ENCODE results near the gene GSTM4. TPM values are rescaled to one million over a fixed set of nuclear protein-coding genes. Genes with fewer than 3 reads are reported as not detected.

The GSTM4 gene
- total and polyA plus RNA-seq, 2 experiments from 2014 or later: 12.8 to 12.9 TPM

GRCh38 chr1:109610609-109611307 lies 45.1 kb upstream of the GSTM4 start:
- no peak overlapping the region for H2AFZ ChIP-seq
- DNase-seq (ENCODE audit: low spot score) (peak; percentile 24), ATAC-seq (peak; percentile 17; the same call in 2 of the 3 replicates)
- peak overlapping the region; percentile 57; the same call in 1 of the 2 replicates for H3K27ac ChIP-seq (ENCODE audit: low read depth)
- Mint-ChIP-seq H3K4me3 (no peak overlapping the region), H3K36me3 (ENCODE audit: low read depth) (no peaks in the 10 kb centered on the region), H3K27ac (no peak overlapping the region), H3K27me3 (ENCODE audit: insufficient read depth, low read depth, poor library complexity) (no peaks in the 10 kb centered on the region), H3K9me3 (no peaks in the 10 kb centered on the region), H3K4me1 (peaks cover 23% of the 10 kb centered on the region; the same call in 2 of the 3 replicates)
- TF ChIP-seq, protein P1, sequence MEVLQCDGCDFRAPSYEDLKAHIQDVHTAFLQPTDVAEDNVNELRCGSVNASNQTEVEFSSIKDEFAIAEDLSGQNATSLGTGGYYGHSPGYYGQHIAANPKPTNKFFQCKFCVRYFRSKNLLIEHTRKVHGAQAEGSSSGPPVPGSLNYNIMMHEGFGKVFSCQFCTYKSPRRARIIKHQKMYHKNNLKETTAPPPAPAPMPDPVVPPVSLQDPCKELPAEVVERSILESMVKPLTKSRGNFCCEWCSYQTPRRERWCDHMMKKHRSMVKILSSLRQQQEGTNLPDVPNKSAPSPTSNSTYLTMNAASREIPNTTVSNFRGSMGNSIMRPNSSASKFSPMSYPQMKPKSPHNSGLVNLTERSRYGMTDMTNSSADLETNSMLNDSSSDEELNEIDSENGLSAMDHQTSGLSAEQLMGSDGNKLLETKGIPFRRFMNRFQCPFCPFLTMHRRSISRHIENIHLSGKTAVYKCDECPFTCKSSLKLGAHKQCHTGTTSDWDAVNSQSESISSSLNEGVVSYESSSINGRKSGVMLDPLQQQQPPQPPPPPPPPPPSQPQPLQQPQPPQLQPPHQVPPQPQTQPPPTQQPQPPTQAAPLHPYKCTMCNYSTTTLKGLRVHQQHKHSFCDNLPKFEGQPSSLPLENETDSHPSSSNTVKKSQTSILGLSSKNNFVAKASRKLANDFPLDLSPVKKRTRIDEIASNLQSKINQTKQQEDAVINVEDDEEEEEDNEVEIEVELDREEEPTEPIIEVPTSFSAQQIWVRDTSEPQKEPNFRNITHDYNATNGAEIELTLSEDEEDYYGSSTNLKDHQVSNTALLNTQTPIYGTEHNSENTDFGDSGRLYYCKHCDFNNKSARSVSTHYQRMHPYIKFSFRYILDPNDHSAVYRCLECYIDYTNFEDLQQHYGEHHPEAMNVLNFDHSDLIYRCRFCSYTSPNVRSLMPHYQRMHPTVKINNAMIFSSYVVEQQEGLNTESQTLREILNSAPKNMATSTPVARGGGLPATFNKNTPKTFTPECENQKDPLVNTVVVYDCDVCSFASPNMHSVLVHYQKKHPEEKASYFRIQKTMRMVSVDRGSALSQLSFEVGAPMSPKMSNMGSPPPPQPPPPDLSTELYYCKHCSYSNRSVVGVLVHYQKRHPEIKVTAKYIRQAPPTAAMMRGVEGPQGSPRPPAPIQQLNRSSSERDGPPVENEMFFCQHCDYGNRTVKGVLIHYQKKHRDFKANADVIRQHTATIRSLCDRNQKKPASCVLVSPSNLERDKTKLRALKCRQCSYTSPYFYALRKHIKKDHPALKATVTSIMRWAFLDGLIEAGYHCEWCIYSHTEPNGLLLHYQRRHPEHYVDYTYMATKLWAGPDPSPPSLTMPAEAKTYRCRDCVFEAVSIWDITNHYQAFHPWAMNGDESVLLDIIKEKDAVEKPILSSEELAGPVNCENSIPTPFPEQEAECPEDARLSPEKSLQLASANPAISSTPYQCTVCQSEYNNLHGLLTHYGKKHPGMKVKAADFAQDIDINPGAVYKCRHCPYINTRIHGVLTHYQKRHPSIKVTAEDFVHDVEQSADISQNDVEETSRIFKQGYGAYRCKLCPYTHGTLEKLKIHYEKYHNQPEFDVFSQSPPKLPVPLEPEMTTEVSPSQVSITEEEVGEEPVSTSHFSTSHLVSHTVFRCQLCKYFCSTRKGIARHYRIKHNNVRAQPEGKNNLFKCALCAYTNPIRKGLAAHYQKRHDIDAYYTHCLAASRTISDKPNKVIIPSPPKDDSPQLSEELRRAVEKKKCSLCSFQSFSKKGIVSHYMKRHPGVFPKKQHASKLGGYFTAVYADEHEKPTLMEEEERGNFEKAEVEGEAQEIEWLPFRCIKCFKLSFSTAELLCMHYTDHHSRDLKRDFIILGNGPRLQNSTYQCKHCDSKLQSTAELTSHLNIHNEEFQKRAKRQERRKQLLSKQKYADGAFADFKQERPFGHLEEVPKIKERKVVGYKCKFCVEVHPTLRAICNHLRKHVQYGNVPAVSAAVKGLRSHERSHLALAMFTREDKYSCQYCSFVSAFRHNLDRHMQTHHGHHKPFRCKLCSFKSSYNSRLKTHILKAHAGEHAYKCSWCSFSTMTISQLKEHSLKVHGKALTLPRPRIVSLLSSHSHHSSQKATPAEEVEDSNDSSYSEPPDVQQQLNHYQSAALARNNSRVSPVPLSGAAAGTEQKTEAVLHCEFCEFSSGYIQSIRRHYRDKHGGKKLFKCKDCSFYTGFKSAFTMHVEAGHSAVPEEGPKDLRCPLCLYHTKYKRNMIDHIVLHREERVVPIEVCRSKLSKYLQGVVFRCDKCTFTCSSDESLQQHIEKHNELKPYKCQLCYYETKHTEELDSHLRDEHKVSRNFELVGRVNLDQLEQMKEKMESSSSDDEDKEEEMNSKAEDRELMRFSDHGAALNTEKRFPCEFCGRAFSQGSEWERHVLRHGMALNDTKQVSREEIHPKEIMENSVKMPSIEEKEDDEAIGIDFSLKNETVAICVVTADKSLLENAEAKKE (CRISPR knock-in tag; IDR thresholded peaks at IDR 0.05): no peak
- TF ChIP-seq CTCF (conservative IDR thresholded peaks at IDR 0.05; ENCODE audit: low read depth in 2 of 2) (no peak), POLR2AphosphoS5 (IDR thresholded peaks at IDR 0.05; ENCODE audit: low read depth) (no peak)
- no peaks in the 10 kb centered on the region for H3K36me3 ChIP-seq (ENCODE audit: insufficient read depth)
- no peak overlapping the region for H3K4me2 ChIP-seq
- no peaks in the 10 kb centered on the region for H4K20me1 ChIP-seq (replicated peaks; ENCODE audit: insufficient read depth)
- peaks cover 23% of the 10 kb centered on the region for H3K4me1 ChIP-seq (ENCODE audit: insufficient read depth)
- H3K4me3 ChIP-seq: no peak overlapping the region
- H3K27me3 ChIP-seq (ENCODE audit: insufficient read depth): no peaks in the 10 kb centered on the region
- H3K79me2 ChIP-seq (replicated peaks; ENCODE audit: insufficient read depth): no peaks in the 10 kb centered on the region
- H3K9me2 ChIP-seq (ENCODE audit: insufficient read depth): peaks cover 13% of the 10 kb centered on the region; the same call in 1 of the 2 replicates
- no peaks in the 10 kb centered on the region for H3F3A ChIP-seq (replicated peaks; ENCODE audit: low read depth)
